IPS-18c (cell line): ENCODE results near the gene CMTM7.

Experiments
- H3K4me3 ChIP-seq: 2 replicates; pipeline ENCODE4 v1.7.0; 2013; ENCODE audit warnings: low read depth, mild to moderate bottlenecking, low read length, moderate library complexity; ENCODE audit not compliant: insufficient read depth
- H3K9me3 ChIP-seq: one replicate; pipeline ENCODE4 v1.6.1; 2013; ENCODE audit warnings: mild to moderate bottlenecking, low read length, moderate library complexity; ENCODE audit not compliant: control insufficient read depth, insufficient read depth

CMTM7 gene

DNA sequence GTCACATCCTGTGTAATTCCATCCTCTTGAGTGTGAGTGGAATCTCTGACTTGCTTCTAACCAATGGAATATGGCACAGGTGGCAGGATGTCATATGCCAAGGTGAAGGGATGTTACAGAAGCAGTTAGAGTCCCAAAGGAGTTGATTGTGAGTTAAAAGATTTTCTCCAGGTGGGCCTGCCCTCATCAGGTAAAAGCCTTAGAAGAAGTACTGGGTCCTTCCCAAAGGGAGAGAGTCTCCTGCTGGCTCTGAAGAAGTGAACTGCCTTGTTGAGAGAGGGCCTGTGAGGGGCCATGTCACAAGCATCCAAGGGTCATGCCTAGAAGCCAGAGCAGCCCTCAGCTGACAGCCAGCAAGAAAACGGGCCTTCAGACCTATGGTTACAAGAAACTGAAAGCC is 13.1 kb downstream of the CMTM7 start:
- no peak overlapping the region; the same call in 1 of the 2 replicates for H3K4me3 ChIP-seq
- no peaks in the 10 kb centered on the region for H3K9me3 ChIP-seq

- H3K9me3 ChIP-seq: no peaks in the 10 kb centered on the region
- no peak overlapping the region; the same call in 1 of the 2 replicates for H3K4me3 ChIP-seq
Measured at GRCh38 chr3:32405155-32405554, 13.5 kb downstream of the CMTM7 start.

- Histone ChIP-seq H3K9me3 (no peaks in the 10 kb centered on the region), H3K4me3 (no peak overlapping the region)
Measured at GRCh38 chr3:32405711-32406323, 14.2 kb downstream of the CMTM7 start.

DNA sequence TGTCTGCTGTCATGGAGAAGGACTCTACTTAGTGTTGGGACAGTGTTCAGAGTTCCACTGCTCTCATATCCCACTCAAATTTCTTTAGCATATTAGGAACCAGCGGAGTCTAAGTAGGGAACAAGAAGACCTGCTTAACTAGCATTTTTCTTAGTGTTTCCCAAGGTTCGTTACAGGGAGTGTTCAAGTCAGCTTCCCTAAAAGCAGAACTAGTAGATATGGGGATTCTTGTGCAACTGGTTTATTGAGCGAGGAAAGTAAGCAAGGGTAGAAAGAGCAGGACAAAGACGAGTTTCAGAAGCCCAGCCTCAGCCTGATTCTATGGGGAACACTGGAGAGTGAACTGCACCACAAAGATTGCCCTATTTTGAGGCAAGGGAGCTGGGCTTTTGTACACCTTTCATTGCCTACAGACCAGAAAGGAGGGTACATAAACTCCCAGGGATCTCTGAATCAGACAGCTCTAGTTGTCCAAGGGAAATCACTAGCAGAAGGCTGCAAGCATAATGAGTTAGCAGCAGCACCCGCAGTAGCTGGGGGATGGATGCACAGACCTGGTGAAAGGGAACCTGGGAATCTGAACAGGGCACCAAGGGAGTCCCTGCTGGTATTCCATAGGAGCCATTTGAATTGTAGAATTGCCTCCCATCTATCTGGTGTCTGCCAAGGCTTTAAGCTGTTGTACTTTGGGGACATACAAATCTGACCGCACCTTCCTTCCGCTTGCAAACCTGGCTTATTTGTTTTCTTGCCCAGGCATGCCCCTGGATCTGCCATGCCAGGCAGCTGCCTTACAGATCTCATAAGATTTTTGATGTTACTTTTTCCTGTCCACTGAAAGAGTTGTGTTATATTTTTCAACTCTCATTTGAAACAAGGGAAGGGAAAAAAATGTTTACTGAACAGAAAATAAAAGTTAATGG is 15.1 kb downstream of the CMTM7 start:
- Histone ChIP-seq H3K9me3 (no peaks in the 10 kb centered on the region), H3K4me3 (no peak overlapping the region)

DNA sequence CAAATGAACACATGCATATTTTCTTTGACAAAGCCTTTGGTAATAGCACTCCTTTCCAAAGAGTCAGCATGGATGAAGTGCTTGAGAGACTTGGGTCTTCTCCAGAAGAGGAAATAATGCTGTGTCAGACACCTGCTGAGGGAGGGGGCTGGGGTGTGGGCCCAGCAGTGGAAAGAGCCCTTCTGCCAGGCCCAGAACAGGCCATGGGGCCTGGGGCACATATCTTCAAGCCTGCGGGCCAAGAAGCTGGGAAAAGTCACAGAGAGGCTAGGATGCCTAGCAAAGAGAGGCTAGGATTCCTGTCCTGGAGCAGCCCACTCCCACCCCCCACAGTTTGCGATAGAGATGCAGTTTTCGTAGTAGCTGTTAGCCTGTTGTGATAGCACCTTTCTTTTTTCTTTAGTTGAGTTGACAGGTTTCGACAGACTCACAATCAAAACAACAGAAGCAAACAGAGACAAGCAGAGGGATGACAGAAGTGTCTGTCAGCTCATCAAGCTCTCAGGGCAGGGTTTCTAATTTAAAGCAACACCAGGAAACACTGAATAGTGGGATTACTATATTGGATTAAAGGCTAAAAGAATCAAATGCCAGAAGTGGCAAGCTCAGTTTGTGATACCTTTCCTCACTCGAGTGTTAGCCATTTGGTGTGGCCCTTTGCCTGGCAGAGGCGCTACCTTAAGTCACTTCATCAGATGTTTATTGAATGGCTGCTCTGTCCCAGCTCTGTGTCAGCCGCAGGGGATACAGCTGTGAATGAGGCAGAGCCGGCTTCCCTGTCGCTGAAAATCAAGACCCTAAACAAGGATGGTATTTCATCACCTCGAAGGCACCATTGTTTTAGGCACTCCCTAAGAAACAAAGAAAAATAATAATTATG is 19.0 kb downstream of the CMTM7 start:
- no peak overlapping the region for H3K4me3 ChIP-seq
- H3K9me3 ChIP-seq: no peaks in the 10 kb centered on the region

- no peaks in the 10 kb centered on the region for H3K9me3 ChIP-seq
- no peak overlapping the region for H3K4me3 ChIP-seq
Measured at GRCh38 chr3:32411442-32411841, 19.8 kb downstream of the CMTM7 start.

- no peaks in the 10 kb centered on the region for H3K9me3 ChIP-seq
Measured at GRCh38 chr3:32412887-32413286, 21.2 kb downstream of the CMTM7 start.

GRCh38 chr3:32413845-32414521 is 22.3 kb downstream of the CMTM7 start:
- no peaks in the 10 kb centered on the region for H3K9me3 ChIP-seq
- H3K4me3 ChIP-seq: no peak overlapping the region

More at GRCh38 chr3:32412887-32413286, 21.2 kb downstream of the CMTM7 start:
- no peak overlapping the region for H3K4me3 ChIP-seq

DNA sequence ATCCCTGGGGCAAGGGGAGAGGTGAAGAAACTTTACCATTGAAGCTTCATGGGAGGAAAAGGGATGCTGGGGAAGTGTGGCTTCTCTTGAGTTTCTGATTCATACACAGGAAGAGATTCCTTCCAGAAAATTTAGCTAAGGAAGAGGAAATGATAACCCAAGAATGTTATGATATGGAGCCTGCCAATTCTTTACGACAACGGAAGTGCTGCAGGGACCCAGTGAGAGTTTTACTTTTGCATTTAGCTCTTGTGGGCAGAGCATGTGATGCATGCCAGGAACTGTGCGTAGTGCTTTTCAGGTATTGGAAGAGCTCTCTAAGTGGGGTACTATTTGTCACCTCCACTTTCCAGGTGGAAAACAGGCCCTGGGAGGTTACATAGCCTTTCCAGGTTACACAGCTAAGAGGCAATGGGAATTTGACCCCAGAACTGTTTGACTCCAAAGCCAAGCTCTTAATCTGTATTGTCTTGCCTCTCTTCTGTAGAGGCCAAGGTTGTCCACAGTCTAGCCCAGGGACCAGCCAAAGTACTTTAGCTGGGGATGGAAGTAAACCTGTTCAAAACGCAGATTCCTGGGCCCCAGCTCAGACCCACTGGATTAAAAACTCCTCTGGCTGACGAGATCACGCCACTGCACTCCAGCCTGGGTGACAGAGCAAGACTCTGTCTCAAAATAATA is 23.0 kb downstream of the CMTM7 start:
- H3K9me3 ChIP-seq: no peaks in the 10 kb centered on the region
- H3K4me3 ChIP-seq: no peak overlapping the region

- Histone ChIP-seq H3K4me3 (no peak overlapping the region), H3K9me3 (peaks cover 4% of the 10 kb centered on the region)
Measured at GRCh38 chr3:32419742-32420125, 28.1 kb downstream of the CMTM7 start.

DNA sequence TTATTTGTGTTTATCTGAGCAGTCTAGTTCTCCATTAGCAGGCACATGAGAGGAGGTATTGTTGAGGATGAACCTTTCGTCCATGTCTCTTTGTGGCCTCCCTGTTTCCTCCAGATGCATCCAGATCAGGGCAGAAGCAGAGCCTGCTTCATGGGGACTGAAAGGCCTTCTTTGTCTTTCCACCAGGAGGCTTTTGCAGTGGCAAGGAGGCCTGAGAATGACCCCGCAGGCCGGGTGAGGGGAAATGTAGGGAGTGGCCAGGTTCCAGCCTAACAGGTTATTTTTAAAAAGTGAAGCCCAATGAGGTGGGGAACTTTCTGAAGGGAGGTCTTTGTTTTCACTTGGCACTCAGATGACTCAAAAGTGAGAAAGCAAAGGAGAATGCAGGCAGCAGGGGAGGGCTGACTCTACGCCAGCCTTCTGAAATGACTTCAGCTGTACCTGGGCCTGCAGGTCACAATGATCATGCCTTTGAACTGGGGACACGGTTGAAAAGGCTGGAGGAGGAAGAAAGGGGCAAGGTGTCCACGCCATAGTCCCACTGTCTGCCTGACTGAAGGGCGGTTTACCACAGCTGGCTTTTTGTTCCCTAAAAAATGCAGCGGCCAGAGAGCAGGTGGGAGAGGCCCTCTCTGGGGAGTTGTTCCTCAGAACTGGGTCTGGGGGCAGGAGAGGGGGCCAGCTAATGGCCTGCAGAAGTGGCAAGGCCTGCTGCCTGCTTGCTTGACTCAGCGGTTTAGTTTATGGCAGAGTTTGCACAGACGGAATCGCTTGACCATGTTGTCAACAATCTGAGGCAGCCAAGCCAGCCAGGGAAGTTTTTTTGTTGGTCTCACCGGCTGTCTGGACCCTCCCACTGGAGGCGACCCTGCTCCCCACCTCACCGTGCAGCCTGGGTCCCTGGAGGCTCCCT is 28.7 kb downstream of the CMTM7 start:
- H3K9me3 ChIP-seq: peaks cover 4% of the 10 kb centered on the region
- H3K4me3 ChIP-seq: no peak overlapping the region

- peaks cover 4% of the 10 kb centered on the region for H3K9me3 ChIP-seq
- H3K4me3 ChIP-seq: no peak overlapping the region
Measured at GRCh38 chr3:32421185-32421584, 29.5 kb downstream of the CMTM7 start.

DNA sequence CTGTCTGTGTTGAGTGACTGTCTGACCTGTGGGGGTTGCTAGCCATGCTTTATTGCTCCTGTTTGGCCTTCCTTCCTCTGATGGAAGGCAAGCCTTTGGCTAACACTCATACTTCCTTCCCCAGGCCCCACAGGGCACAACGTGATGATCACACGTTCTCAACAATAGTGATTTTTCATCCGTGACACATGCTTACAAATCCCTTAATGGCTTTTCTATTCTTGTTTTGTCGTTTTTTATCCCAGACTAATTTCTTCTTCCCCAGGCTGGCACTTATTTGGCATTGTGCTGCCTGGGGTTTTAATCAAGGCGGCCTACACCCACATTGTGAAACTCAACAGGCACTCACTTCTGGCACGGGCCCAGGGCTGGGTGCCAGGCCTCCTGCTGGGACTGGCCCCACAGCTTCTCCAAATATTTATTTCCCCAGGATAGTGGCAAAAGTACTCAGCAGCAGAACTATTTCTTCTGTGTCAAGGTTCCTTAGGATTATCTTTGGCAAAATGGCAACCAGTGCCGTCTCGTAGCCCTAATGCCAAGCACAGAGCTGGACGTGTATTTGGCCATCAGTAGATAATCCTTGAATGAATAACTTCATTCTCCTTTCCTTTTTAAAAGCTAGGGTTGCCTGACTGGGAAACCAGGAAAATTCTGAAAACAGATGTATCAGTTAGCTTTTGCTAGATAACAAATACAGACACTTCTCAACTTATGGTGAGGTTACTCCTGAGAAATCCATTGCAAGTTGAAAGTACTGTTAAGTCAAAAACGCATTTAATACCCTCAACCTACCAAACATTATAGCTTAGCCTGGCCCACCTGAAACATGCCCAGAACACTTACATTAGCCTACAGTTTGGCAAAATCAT is 30.6 kb downstream of the CMTM7 start:
- Histone ChIP-seq H3K9me3 (peaks cover 4% of the 10 kb centered on the region), H3K4me3 (no peak overlapping the region)

DNA sequence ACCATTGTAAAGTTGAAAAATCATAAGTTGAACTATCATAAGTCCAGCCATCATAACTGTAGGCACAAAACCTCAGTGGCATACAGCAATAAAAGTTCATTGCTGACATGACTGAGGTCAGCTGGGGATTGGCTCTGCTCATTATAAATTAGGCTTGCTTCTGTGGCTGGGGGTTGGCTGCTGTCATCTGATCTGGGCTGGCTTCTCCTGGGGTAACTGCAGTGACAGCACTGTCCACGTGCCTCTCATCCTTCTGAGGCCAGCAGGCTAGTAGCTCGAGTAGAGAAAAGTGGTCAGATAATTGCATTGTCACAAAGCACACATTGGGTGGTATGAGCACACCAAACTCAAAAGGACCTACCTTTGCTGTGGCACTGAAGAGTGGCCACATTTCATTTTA is 31.3 kb downstream of the CMTM7 start:
- Histone ChIP-seq H3K9me3 (peaks cover 4% of the 10 kb centered on the region), H3K4me3 (no peak overlapping the region)

GRCh38 chr3:32423534-32423933 is 31.9 kb downstream of the CMTM7 start:
- no peak overlapping the region for H3K4me3 ChIP-seq
- H3K9me3 ChIP-seq: peaks cover 4% of the 10 kb centered on the region
